MCF 10A (cell line): ENCODE results near the gene ILRUN. TPM values are rescaled to one million over a fixed set of nuclear protein-coding genes. Genes with fewer than 3 reads are reported as not detected.
"Not testable (repeated sequence)": the region's sequence is repeated elsewhere in the genome, so short reads cannot be mapped to it uniquely, and the experiment has no call there.

Source experiments
- Bru-seq: library from RNA; stranded (reverse); fragments of 400-500 nt; gene quantifications from one replicate; lab custom pipeline; 2021; lab: Mats Ljungman, UMichigan
- BruChase-seq, 2 experiments: library from RNA; stranded (reverse); fragments of 400-500 nt; gene quantifications; one replicate each; lab custom pipeline; 2021; lab: Mats Ljungman, UMichigan
- BruUV-seq: library from RNA; stranded (reverse); fragments of 400-500 nt; replicated peaks from 2 replicates; lab custom pipeline; 2021; lab: Mats Ljungman, UMichigan
- CTCF ChIA-PET: fragments of 300-600 bp; sonication (Branson Sonifier 250); formaldehyde crosslinking; extraction: SDS; loops from one replicate; lab custom pipeline; 2021; ENCODE audit warnings: antibody characterized with exemption, inconsistent platforms; lab: Yijun Ruan, JAX
- POLR2A ChIA-PET: fragments of 300-600, 350-650 bp; sonication (Branson Sonifier 250); formaldehyde crosslinking; extraction: SDS; loops from one replicate; lab custom pipeline; 2020; ENCODE audit warnings: antibody characterized with exemption, inconsistent platforms; lab: Yijun Ruan, JAX
- DNase-seq: peaks from one replicate; pipeline ENCODE4 v3.0.0-alpha.2; 2018; ENCODE audit not compliant: unreplicated experiment
- H3K27ac Mint-ChIP-seq: one replicate; pipeline ENCODE4 v1.8.0; 2022; ENCODE audit warnings: mild to moderate bottlenecking, low read depth, mixed read lengths; ENCODE audit not compliant: unreplicated experiment
- H3K27me3 Mint-ChIP-seq: one replicate; pipeline ENCODE4 v1.8.0; 2022; ENCODE audit warnings: mixed read lengths; ENCODE audit not compliant: insufficient read depth, unreplicated experiment
- H3K36me3 Mint-ChIP-seq: one replicate; pipeline ENCODE4 v1.8.0; 2022; ENCODE audit warnings: mild to moderate bottlenecking, moderate library complexity, mixed read lengths; ENCODE audit not compliant: insufficient read depth, unreplicated experiment
- H3K4me1 Mint-ChIP-seq: one replicate; pipeline ENCODE4 v1.8.0; 2022; ENCODE audit warnings: mixed read lengths; ENCODE audit not compliant: insufficient read depth, unreplicated experiment
- H3K4me3 Mint-ChIP-seq: one replicate; pipeline ENCODE4 v1.8.0; 2022; ENCODE audit warnings: mild to moderate bottlenecking, moderate library complexity, mixed read lengths; ENCODE audit not compliant: unreplicated experiment
- H3K9me3 Mint-ChIP-seq: one replicate; pipeline ENCODE4 v1.8.0; 2022; ENCODE audit warnings: mixed read lengths; ENCODE audit not compliant: unreplicated experiment
- intact Hi-C: fragments of 100-400 bp; cut with micrococcal nuclease; formaldehyde crosslinking; loops from 2 replicates; pipeline ENCODE4 v1.14.1; 2022
- long read RNA-seq: library from polyadenylated mRNA; stranded (forward); transcript quantifications from one replicate; pipeline ENCODE4 v2.0.0, GENCODE V29; 2022
- total RNA-seq: library from RNA; stranded (reverse); gene quantifications from 2 replicates; pipeline ENCODE4 v1.2.3, GENCODE V29; 2022
- TF ChIP-seq, protein P1 (sequence below): fragments of 200-600 bp; IDR thresholded peaks from one replicate; pipeline ENCODE4 v1.8.0; 2022; ENCODE audit warnings: antibody characterized with exemption, mild to moderate bottlenecking; ENCODE audit not compliant: unreplicated experiment

Gene ILRUN
- total RNA-seq (49.2 and 50.8 TPM in 2 replicates), Bru-seq, nascent RNA (percentile 71 among the genes with signal in this experiment), BruChase-seq, experiment 1, labeled RNA remaining after a 6-hour chase (percentile 75 among the genes with signal in this experiment), BruChase-seq, experiment 2, labeled RNA remaining after a 2-hour chase (percentile 70 among the genes with signal in this experiment)
- long read RNA-seq, full-length matches to known transcripts = 26 of 54 reads
- long read RNA-seq, partial matches to known transcripts = 8 of 54 reads
- long read RNA-seq, other reads (novel, unspliced or antisense) = 20 of 54 reads

DNA sequence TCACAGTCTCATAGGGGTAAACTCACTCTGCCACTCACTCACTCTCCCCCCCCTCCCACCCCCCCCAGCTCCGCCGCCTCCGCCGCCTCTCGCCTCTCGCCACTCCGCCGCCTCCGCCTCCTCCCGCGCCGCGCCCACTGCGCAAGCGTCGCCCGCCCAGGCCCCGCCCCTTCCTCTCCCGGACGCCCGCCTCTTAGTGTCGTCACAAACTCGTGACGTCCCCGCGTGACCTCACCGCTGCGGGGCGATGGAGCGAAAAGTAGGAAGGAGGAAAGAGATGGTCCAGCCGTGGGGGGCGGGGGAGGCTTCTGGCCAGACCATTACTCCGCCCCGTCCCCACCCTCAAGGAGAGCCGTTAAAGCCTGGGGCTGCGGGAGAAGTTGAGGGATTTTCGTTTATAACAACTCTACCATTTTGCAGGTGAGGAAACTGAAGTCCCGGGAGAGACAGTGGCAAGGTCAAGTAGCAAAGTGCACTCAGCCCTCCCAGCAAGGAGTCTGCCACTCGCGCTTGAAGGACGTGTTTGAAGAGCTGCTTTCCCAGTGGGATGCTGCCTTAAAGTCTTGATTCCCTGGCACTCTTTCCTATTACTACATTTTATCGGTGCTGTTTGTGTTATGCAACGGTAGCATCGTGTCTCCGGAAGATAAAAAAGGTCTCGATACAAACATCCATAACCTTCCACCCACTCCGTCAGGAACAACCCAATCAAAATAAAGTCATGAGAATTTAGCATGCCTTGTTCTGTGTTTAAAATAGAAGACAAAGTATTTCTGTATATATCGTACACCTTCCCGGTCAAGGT is at the start of gene ILRUN:
Gene ILRUN, minus strand, starts transcription at position 29 of the 805 bp plus-strand sequence. CDS start 164 bp downstream, outside the sequence.
- H3K9me3 Mint-ChIP-seq = no peaks in the 10 kb centered on the region
- BruUV-seq = TSS peak; percentile 89
- peak within 1 kb of the TSS; percentile 81 for H3K4me3 Mint-ChIP-seq
- peak within 1 kb of the TSS; percentile 32 for H3K27ac Mint-ChIP-seq
- no peaks in the 10 kb centered on the region for H3K36me3 Mint-ChIP-seq
- DNase-seq = peak; percentile 93
- H3K4me1 Mint-ChIP-seq = peaks cover 10% of the 10 kb centered on the region
- intact Hi-C loops = loop anchor here (1.0 to 2.0 kb wide), 2 partner anchors 16 to 60 kb away; partner anchors contain the start of gene SNRPC
- ChIA-PET CTCF (interaction anchor here (0.6 kb wide), 2 partner anchors 52 to 1155 kb away, joined by 3 to 4 read pairs; no protein-coding TSS in a partner anchor), POLR2A (interaction anchor here (0.6 to 3.6 kb wide), 25 partner anchors 11 to 473 kb away, joined by 3 to 60 read pairs (median 6); partner anchors contain the start of genes ANKS1A, BLTP3A, SNRPC and TAF11)
- no peaks in the 10 kb centered on the region for H3K27me3 Mint-ChIP-seq
- TF ChIP-seq, protein P1, sequence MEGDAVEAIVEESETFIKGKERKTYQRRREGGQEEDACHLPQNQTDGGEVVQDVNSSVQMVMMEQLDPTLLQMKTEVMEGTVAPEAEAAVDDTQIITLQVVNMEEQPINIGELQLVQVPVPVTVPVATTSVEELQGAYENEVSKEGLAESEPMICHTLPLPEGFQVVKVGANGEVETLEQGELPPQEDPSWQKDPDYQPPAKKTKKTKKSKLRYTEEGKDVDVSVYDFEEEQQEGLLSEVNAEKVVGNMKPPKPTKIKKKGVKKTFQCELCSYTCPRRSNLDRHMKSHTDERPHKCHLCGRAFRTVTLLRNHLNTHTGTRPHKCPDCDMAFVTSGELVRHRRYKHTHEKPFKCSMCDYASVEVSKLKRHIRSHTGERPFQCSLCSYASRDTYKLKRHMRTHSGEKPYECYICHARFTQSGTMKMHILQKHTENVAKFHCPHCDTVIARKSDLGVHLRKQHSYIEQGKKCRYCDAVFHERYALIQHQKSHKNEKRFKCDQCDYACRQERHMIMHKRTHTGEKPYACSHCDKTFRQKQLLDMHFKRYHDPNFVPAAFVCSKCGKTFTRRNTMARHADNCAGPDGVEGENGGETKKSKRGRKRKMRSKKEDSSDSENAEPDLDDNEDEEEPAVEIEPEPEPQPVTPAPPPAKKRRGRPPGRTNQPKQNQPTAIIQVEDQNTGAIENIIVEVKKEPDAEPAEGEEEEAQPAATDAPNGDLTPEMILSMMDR = no peak

DNA sequence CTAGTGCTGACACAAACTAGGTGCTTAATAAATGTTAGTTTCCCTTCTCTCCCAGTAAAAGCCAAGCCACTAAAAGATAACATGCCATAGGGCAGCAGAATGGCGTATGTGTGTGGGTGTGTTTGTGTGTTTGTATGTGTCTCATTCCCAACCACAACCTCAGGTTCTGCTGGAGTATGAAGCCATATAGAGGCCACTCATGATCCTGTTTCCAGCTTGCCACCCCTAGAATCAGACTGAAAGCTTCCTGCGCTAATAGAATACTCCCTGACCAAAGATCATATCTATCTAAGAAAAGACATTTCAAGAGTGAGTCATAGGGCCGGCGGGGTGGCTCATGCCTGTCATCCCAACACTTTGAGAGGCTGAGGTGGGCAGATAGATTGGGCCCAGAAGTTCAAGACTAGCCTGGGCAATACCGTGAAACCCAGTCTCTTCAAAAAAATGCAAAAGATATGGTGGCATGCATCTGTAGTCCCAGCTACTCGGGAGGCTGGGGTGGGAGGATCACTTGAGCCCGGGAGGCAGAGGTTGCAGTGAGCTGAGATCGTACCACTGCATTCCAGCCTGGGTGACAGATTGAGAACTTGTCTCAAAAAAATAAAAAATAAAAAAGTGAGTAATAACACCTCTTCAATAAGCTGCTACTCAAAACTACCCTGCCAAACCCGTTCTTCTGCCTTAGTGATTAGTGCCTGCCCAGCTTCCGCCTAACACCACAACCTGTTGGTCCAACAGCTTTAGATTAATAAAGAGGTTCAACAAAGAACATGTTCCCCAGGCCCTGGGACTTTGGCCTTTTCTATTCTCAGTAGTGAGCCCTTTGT is 48.9 kb upstream of the ILRUN start:
- ChIA-PET POLR2A (interaction anchor here (0.6 to 1.9 kb wide), 7 partner anchors 11 to 166 kb away, joined by 3 to 9 read pairs (median 5); partner anchors contain the start of genes ANKS1A, BLTP3A and SNRPC), CTCF (interaction anchor here (0.6 to 0.9 kb wide), 2 partner anchors 55 to 549 kb away, joined by 3 read pairs; no protein-coding TSS in a partner anchor)
- Mint-ChIP-seq H3K27ac (no peak overlapping the region), H3K9me3 (no peaks in the 10 kb centered on the region), H3K4me1 (peaks cover 10% of the 10 kb centered on the region), H3K36me3 (no peaks in the 10 kb centered on the region), H3K27me3 (no peaks in the 10 kb centered on the region), H3K4me3 (no peak overlapping the region)
- TF ChIP-seq, protein P1 = no peak
- peak; percentile 18 for DNase-seq
- no TSS peak for BruUV-seq
- intact Hi-C loops = no loop called here

DNA sequence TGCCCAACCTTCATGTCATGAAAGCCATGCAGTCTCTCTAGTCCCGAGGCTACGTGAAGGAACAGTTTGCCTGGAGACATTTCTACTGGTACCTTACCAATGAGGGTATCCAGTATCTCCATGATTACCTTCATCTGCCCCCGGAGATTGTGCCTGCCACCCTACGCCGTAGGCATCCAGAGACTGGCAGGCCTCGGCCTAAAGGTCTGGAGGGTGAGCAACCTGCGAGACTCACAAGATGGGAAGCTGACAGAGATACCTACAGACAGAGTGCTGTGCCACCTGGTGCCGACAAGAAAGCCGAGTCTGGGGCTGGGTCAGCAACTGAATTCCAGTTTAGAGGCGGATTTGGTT is 47.7 kb upstream of the ILRUN start:
- not testable (repeated sequence) for H3K27ac Mint-ChIP-seq

DNA sequence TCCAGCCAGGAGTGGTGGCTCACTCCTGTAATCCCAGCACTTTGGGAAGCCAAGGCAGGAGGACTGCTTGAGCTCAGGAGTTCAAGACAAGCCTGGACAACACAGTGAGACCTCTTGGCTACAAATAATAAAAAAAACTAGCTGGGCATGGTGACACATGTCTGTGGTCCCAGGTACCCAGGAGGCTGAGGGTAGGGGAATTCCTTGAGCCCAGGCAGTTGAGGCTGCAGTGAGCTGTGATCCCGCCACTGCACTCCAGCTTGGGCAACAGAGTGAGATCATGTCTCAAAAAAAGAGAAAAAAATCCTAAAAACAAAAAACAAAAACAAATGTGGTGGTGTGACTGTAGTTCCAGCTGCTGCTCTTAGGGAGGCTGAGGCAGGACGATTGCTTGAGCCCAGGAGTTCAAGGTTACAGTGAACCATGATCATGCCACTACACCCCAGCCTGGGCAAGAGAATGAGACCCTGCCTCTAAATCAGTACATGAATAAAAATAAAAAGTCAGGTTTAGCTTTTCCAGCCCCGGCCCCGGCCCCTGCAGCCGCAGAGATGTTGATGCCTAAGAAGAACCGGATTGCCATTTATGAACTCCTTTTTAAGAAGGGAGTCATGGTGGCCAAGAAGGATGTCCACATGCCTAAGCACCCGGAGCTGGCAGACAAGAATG is 47.2 kb upstream of the ILRUN start:
- no peak overlapping the region for H3K4me3 Mint-ChIP-seq
- intact Hi-C loops = no loop called here
- no peaks in the 10 kb centered on the region for H3K27me3 Mint-ChIP-seq
- peaks cover 14% of the 10 kb centered on the region for H3K4me1 Mint-ChIP-seq
- no peaks in the 10 kb centered on the region for H3K36me3 Mint-ChIP-seq
- no peak overlapping the region for H3K27ac Mint-ChIP-seq
- POLR2A ChIA-PET = interaction anchor here (1.0 kb wide), 1 partner anchor 49 kb away, joined by 3 read pairs; no protein-coding TSS in a partner anchor
- no peaks in the 10 kb centered on the region for H3K9me3 Mint-ChIP-seq
- BruUV-seq = no TSS peak
- TF ChIP-seq, protein P1 = no peak
- CTCF ChIA-PET = no interaction called here
- DNase-seq = no peak

More for the DNA sequence above, 47.7 kb upstream of the ILRUN start:
- H3K27me3 Mint-ChIP-seq, DNase-seq, H3K9me3 Mint-ChIP-seq, H3K36me3 Mint-ChIP-seq, H3K4me3 Mint-ChIP-seq, CTCF ChIA-PET, BruUV-seq, intact Hi-C loops: not testable (repeated sequence)
- POLR2A ChIA-PET = interaction anchor here (0.9 to 1.0 kb wide), 2 partner anchors 10 to 50 kb away, joined by 3 to 4 read pairs; no protein-coding TSS in a partner anchor
- H3K4me1 Mint-ChIP-seq = peaks cover 14% of the 10 kb centered on the region
